HG03159 (cell line): Measurements from ENCODE around the gene CCDC88C.

ENCODE experiments used
- ATAC-seq: cut with Tn5 transposase; IDR thresholded peaks from one replicate; pipeline ENCODE4 v1.9.1; 2021; ENCODE audit warnings: mild to moderate bottlenecking, moderate library complexity; ENCODE audit not compliant: unreplicated experiment

Gene CCDC88C

GRCh38 chr14:91367173-91368171 is 50.1 kb downstream of the CCDC88C start:
- ATAC-seq = peak; percentile 80

- ATAC-seq = no peak
Observed at GRCh38 chr14:91366749-91367148, 50.9 kb downstream of the CCDC88C start.

- ATAC-seq = no peak
Observed at GRCh38 chr14:91365552-91365951, 52.1 kb downstream of the CCDC88C start.

DNA sequence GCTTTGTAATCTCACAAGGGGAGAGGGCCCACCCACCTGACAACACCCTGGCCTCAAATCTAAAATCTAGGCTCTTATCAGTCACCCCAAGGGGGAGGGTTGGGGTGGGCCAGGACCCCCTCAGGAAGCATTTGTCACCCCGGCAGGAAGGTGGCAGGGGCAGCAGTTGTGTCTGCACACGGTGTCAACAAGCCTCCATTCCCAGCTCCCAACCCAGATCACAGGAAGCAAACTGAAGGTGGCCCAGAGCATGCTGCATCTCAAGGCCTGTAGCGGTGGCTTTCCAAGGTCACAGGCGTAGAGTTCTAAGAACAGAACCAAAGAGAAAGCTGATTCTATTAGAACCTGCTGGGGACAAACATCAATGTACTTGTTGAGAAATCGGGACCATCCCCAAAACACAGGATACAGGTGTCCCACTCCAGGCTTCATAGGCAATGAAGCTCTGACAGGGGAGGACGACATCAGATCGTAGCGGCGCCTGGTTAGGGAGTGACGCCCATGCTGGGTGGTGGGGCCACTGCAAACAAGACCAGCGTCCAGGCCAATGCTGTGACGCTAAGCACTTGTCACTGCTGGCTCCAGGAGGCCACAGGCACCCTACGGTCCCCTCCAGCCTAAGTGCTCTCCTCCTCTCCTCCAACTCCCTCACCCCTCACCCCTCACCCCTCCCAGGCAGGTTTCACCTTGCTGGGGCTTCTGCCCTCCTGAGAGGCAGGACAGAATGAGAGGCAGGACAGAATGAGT is 52.9 kb downstream of the CCDC88C start:
- no peak for ATAC-seq

GRCh38 chr14:91363776-91364523 is 53.7 kb downstream of the CCDC88C start:
- ATAC-seq = peak; percentile 51

DNA sequence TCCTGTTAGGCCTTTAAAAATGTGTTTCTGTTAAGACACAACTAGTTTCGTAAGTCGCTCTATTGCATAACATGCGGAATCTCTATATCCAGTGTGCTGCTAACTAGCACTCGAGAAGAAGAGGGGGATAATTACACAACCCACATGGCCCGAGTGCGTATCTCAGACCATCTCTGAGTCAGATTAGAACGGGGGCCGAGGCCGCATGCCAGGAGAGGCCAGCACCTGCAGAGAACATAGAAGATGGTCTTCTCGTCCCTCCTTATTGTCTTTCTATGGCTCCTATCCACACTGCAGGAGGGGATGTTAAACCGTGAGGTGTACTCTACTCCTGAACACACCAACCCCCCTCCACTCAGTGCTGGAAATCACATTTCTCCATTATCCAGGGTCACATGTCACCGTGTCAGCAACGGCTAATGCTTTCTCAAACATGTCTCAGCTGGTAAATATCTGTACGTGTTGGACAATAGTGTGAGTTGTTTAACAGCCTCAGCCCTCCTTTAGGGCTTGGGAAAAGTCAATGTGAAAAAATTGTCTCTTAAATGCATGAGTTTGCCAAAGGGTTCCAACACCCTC is 56.3 kb downstream of the CCDC88C start:
- ATAC-seq = no peak

GRCh38 chr14:91360490-91361232 is 57.0 kb downstream of the CCDC88C start:
- no peak for ATAC-seq

DNA sequence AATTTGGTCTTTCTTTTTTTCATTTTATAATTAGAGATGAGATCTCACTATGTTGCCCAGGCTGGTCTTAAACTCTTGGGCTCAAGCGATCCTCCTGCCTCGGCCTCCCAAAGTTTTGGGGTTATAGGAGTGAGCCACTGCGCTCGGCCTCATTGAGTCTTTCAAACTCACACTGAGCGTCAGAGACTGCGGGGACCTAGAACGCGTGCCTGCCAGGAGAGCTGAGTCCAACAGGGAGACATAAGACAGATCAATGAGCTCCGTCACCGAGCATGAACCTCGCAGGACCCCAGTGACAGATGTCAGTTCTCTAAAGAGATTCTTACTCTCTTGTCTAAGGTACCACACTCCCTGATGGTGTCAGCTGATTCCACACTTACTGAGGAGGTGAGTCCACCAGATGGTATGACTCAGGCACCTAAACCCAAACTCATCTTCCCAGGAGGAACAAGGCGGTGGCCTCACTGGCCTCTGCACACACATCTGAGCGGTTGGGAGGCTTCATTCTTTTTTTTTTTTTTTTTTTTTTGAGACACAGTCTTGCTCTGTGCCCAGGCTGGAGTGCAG is 58.9 kb downstream of the CCDC88C start:
- no peak for ATAC-seq

- no peak for ATAC-seq
Observed at GRCh38 chr14:91358025-91358319, 59.6 kb downstream of the CCDC88C start.

- ATAC-seq = no peak
Observed at GRCh38 chr14:91357272-91358024, 60.2 kb downstream of the CCDC88C start.

- ATAC-seq = peak; percentile 41
Observed at GRCh38 chr14:91356181-91356763, 61.3 kb downstream of the CCDC88C start.

DNA sequence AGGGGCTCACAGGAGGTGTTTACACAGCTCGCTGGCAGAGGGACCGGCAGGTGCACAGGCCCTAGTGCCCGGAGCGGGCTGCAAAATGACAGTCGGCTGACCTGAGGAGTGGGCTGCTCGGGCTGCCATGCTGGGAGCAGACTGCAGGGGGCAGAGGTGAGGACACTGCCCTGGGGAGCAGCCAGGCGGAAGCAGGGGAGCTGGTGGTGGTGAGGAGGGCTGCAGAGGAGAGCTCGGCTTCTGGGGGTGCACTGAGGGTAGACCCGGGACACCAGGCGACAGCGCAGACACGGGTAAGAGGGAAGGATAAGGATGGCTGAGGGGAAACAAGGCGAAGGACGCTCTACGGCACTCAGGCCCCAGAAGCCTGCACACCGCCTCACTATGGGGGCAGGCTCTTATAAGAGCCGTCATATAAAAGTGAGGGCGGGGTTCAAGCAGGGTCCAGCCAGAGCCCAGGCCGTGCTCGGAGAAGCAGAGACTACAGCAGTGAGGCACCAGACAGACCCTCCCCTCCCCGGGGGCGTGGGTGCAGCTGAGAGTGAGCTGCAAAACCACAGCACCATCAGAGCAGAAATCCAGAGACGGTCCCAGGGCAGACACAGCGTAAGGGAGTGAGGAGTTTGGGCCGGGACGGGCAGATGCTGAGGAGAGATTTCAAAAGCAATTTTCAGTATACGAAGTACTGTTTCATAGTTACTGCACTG is 62.5 kb downstream of the CCDC88C start:
- ATAC-seq = no peak

DNA sequence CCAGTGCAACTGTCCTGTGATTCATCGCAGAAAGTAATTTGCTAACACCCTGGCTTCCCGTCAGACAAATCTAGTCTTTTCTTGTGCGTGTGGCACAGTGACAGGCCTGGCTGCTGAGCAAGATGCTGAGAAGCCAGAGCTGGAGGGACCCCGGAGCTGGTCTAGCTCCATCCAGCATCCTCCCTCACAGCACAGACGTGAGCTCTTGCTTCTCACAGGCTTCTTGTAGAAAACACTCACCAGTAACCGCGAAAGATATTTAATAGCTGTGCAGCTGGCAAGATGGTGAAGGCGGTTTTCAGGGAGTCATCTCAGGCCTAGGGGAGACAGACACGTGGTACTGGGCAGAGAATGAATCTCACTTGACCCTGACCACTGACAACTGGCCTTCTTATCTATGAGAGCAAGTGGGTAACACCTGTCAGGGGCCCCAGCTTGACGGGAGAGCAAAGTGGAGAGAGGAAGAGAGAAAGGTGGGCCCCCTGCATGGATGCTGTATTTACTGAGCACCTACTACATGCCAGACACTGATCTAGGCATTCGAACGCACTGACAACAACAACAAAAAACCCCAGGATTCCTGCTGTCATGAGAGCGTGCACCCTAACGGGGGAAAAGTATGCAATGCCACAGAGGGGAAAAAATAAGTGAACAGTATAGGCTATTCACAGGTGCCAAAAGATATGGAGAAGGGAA is 63.3 kb downstream of the CCDC88C start:
- ATAC-seq = no peak

DNA sequence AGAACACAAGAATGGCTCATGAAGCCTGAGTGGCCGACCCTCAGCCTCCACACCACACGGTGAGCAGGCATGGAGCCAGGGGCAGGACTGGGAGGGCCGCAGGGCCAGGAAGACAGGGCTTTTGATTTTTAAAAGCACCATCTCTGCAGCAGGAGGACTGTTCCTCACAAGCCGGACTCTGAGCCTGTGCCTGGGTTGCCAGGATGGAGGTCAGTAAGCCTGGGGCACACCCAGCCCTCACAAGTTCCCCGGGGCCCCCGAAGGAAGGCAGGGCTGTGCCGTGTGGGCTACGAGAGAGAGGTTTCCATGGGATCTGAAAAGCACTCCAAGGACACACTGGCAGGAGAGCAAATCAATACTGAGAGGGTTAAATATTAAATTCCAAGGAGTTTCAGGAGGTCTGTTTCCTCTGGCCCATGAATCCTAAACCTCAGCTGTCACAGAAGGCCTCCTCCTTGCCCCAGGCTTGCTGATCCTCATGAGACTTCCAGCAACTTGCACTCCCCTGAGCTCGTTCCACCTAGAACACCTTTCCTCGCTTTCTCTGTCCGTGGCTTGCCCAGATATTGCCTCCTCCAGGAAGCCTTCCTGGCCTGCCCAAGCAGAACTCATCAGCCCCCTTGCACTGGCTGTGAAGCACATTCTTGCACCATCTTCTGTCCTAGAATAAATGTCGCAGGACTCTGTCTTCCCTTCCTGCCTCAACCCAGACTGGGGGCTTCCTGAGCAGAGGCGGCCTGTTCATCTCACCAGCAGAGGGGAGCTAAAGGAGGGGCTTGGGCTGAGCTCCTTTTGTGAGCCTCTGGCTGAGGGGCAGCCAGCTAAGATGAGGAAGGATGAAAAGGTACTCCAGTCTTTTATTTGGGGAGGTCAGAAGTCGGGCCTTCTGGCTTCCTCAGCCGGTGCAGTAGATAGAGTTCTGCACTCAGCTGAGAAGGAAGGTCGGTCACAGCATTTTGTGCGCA is 64.6 kb downstream of the CCDC88C start:
- no peak for ATAC-seq

DNA sequence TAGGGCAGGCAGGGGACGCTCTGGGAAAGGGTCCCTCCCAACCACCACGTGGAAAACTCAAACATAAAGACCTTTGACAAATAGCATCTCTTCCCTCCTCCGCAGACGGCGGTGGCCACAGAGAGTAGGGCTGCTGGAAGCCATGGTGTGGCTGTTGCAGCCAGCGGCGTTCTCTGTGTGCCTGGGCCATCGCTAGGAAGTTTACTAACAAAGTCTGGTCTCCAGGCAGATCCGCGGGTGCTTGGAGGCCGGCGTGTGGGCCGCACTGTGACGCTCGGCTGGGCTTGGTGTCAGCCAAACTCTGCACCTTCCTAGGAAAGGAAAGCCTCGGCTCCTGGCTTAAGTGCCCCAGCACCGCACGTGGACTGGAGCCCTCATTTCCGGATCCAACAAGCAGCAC is 65.6 kb downstream of the CCDC88C start:
- no peak for ATAC-seq

DNA sequence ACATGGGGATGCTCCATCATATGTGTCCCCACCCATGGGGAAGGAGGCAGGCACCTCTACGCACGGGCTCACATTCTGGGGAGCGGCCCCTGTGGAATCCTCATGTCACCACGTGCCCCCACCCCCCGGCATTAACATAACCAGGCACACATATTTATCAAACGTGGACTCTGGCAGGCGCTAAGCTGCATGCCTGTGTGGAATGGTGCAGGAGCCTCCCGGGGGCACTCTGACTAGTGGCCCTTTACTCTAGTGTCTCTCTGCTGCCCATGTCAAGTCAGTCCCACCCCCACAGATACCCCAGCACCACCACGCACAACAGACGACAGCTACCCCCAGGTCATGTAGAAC is 66.1 kb downstream of the CCDC88C start:
- ATAC-seq = no peak
